HG03439 (cell line): ENCODE measurements around the gene TRAPPC10.

Experiments
- ATAC-seq: cut with Tn5 transposase; IDR thresholded peaks from one replicate; pipeline ENCODE4 v1.9.1; 2021; ENCODE audit warnings: mild to moderate bottlenecking, moderate library complexity; ENCODE audit not compliant: unreplicated experiment

The TRAPPC10 gene

GRCh38 chr21:44058981-44059380, 46.9 kb downstream of the TRAPPC10 start:
- ATAC-seq, result no peak

GRCh38 chr21:44059710-44060109, 47.6 kb downstream of the TRAPPC10 start:
- ATAC-seq, result no peak

GRCh38 chr21:44062380-44062779, 50.3 kb downstream of the TRAPPC10 start:
- no peak for ATAC-seq

- no peak for ATAC-seq
These were observed 51.2 kb downstream of the TRAPPC10 start for GRCh38 chr21:44063151-44063912.

- no peak for ATAC-seq
These were observed 52.8 kb downstream of the TRAPPC10 start for GRCh38 chr21:44064852-44065403.

- ATAC-seq, result no peak
These were observed 53.3 kb downstream of the TRAPPC10 start for GRCh38 chr21:44065428-44065827.

- no peak for ATAC-seq
These were observed 54.0 kb downstream of the TRAPPC10 start for GRCh38 chr21:44066116-44066515.

GRCh38 chr21:44067011-44067839, 55.1 kb downstream of the TRAPPC10 start:
- no peak for ATAC-seq

- ATAC-seq, result no peak
These were observed 58.3 kb downstream of the TRAPPC10 start for GRCh38 chr21:44070391-44070790.

- ATAC-seq, result no peak
These were observed 59.4 kb downstream of the TRAPPC10 start for GRCh38 chr21:44071359-44072104.

- no peak for ATAC-seq
These were observed 60.0 kb downstream of the TRAPPC10 start for GRCh38 chr21:44072111-44072510.

- no peak for ATAC-seq
These were observed 62.3 kb downstream of the TRAPPC10 start for GRCh38 chr21:44074315-44074958.

GRCh38 chr21:44076316-44076715, 64.2 kb downstream of the TRAPPC10 start:
- no peak for ATAC-seq

GRCh38 chr21:44078411-44078981, 66.4 kb downstream of the TRAPPC10 start:
- ATAC-seq, result no peak

- ATAC-seq, result no peak
These were observed 67.3 kb downstream of the TRAPPC10 start for GRCh38 chr21:44079446-44079845.

GRCh38 chr21:44079846-44080245, 67.7 kb downstream of the TRAPPC10 start:
- ATAC-seq, result no peak

GRCh38 chr21:44082648-44083440, 70.7 kb downstream of the TRAPPC10 start:
- no peak for ATAC-seq

- ATAC-seq, result no peak
These were observed 71.7 kb downstream of the TRAPPC10 start for GRCh38 chr21:44083631-44084291.
